ENCODE results near the gene CC2D2B.

DNA sequence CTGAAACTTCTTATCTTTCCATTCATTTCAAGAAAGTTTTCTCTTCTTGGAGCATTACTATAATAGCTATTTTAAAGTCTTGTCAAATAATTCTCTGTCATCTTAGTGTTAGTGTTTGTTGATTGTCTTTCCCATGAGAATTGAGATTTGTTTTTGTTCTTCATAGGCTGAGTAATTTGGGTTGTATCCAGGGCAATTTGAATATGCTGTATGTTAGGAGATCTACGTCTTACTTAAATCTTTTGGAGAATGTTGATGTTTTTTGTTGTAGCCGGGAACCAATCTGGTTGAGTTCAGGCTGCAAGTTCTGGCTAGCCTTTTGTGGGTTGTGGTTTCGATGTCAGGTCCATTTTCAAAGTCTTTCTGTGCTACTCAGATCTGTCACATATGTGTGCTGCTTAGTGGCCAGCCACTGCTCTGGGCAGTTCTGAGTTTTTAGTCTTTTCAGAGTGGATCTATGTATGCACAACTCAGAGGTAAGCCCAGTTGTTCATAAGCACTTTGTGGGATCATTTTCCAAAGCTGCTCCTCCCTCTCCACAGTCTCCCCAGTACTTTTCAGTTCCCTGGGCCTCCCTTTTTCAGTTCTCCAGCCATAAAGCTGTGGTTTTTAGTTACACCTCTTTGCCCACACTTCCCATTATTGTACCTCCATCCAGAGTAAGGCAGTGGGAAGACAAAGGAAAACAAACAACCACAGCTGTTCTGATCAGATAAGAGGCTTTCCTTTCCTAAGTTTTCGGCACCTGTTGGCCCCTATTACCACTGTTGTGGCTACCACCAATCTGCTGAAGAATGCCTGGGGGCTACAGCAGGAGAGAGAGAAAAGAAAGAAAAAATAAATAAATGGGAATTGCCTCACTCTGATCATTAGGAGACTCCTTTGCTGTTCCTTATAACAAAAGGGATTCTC, 131.0 kb downstream of the CC2D2B start:
- TF ChIP-seq CTCF (IDR thresholded peaks at IDR 0.05; ENCODE audit: low read depth, low read length, missing input control) (no peak), MAX (IDR thresholded peaks at IDR 0.05) (no peak), RAD21 (IDR thresholded peaks at IDR 0.05) (no peak), EGR1 (IDR thresholded peaks at IDR 0.05; ENCODE audit: low read depth in 2 of 2) (no peak), REST (IDR thresholded peaks at IDR 0.05) (no peak), YY1 (IDR thresholded peaks at IDR 0.05) (no peak)
